H1 (cell line): ENCODE measurements around the gene TXLNG. TPM values are rescaled to one million over a fixed set of nuclear protein-coding genes. Genes with fewer than 3 reads are reported as not detected.

Experiments
- ATF3 ChIP-seq: IDR thresholded peaks from 2 replicates; pipeline ENCODE4 v1.6.1; 2011; ENCODE audit warnings: low read depth, mild to moderate bottlenecking, low read length; ENCODE audit not compliant: insufficient read depth
- BCL11A ChIP-seq, 2 experiments: IDR thresholded peaks; one replicate each; pipeline ENCODE4 v1.6.1; 2011; ENCODE audit warnings: low read depth in 2 of 2, low read length in 2 of 2, mild to moderate bottlenecking in 2 of 2
- RFX5 ChIP-seq: IDR thresholded peaks from 2 replicates; pipeline ENCODE4 v1.6.1; 2011; ENCODE audit warnings: low read depth, low read length, improper control_type of control experiment, borderline replicate concordance
- SP4 ChIP-seq: IDR thresholded peaks from 2 replicates; pipeline ENCODE4 v1.6.1; 2012; ENCODE audit warnings: low read length, inconsistent platforms
- TCF12 ChIP-seq: IDR thresholded peaks from 2 replicates; pipeline ENCODE4 v1.6.1; 2011; ENCODE audit warnings: low read depth, mild to moderate bottlenecking, low read length
- polyA plus RNA-seq, 7 experiments: library from polyadenylated mRNA; depleted of rRNA in 3 of 7; stranded (reverse) in 5 of 7; unstranded in 2 of 7; fragments of >200 nt in 5 of 7; fragments of 200-250 nt in 2 of 7; gene quantifications; 1 replicate in 5 of 7; 2 replicates in 1 of 7; 4 replicates in 1 of 7; pipeline versions ENCODE4 v1.2.1 to v1.2.3, GENCODE V29; 2011 to 2013; ENCODE audit warnings: missing spikeins in 2 of 7, mixed read lengths in 2 of 7
- total RNA-seq: library from RNA; stranded (reverse); fragmentation: NEBNext Ultra II Directional; extraction: Animal tissue kit (Norgen Biotek cat#: 25700); gene quantifications from 2 replicates; pipeline ENCODE4 v1.2.1, GENCODE V29; 2021

TXLNG gene
- total and polyA plus RNA-seq, 2 of the 8 experiments (the other 6 are each of a cell fraction or from before 2014, with no cell fraction given): 32.9 to 42.9 TPM

GRCh38 chrX:16828124-16828908 is 42.0 kb downstream of the TXLNG start (continued):
- TF ChIP-seq RFX5 (no peak), TCF12 (no peak), BCL11A (IDR thresholded peaks at IDR 0.05; ENCODE audit: low read depth in 2 of 2, low read length in 2 of 2) (no peak), ATF3 (no peak), SP4 (no peak)
